C4-2B (cell line): ENCODE results near the gene CRMP1.

Experiments used
- CTCF ChIP-seq: fragments of 450-650 bp; conservative IDR thresholded peaks from 2 replicates; pipeline ENCODE4 v1.5.1; 2017; ENCODE audit warnings: mild to moderate bottlenecking
- ZFX ChIP-seq: fragments of 450-650 bp; IDR thresholded peaks from 2 replicates; pipeline ENCODE4 v1.6.1; 2017

GRCh38 chr4:5828005-5828391 lies 64.9 kb downstream of the CRMP1 start:
- no peak for TF ChIP-seq CTCF
- no peak for TF ChIP-seq ZFX
